ENCODE measurements around the gene EEF2. TPM values are rescaled to one million over a fixed set of nuclear protein-coding genes. Genes with fewer than 3 reads are reported as not detected.
"Not testable (repeated sequence)": the region's sequence is repeated elsewhere in the genome, so short reads cannot be mapped to it uniquely, and the experiment has no call there.

The EEF2 gene
- total RNA-seq, 1 experiment from 2014 or later = 1,742 TPM

GRCh38 chr19:4012975-4013634 is 27.8 kb upstream of the EEF2 start:
- POLR2A ChIA-PET (ENCODE audit: unreplicated experiment) = no interaction called here
- CTCF ChIA-PET = no interaction called here
- H3K79me2 ChIP-seq (ENCODE audit: low read depth) = peaks cover 19% of the 10 kb centered on the region

DNA sequence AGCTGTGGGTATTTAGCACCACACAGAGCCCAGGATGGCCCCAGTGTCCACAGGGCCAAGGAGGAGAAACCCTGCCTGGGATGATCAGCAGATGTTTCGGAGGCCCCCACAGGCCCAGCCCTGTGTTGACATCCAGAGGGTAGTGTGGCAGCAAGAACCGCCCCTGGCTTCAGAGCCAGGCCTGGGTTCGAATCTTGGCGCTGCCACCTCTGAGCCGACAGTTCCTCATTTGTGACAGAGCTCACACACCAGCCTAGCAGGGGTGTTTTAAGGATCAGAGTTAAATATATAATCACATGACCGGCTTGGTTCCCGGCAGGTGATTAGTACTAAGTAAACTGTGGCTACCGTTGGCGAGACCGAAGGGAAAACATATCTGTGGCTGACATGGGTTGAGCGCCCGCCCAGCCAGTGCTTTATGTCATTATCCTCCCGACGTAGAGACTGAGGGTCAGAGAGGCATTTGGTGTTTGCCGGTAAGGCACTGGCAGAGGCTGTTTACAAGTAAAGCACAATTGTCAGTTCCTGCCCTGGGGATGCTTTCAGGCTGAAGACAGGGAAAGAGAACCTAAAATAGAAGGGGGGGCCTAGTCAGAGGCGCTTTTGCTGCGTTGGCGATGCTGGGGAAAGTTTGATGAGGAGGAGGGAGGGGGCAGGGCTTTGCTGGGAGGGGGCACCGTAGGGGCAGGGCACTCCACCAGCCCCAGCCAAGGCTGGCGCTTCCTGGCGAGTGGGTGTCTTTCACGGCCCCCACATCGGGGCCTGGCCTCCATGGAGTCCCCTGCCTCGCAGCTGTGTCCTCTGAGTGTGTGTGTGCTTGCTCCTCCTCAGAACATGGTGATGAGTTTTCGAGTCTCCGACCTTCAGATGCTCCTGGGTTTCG is 27.1 kb upstream of the EEF2 start:
- H3K4me2 ChIP-seq = no peak overlapping the region
- peaks cover 21% of the 10 kb centered on the region for H3K79me2 ChIP-seq (ENCODE audit: low read depth)
- intact Hi-C loops (cut with micrococcal nuclease; ENCODE audit: unreplicated experiment) = no loop called here
- DNase-seq = no peak
- no peak overlapping the region for H2AFZ ChIP-seq
- no peaks in the 10 kb centered on the region for H3K4me1 ChIP-seq (replicated peaks; ENCODE audit: insufficient read depth)
- CTCF ChIA-PET = no interaction called here
- H3K4me3 ChIP-seq = no peak overlapping the region
- no peaks in the 10 kb centered on the region for H3K9me2 ChIP-seq (ENCODE audit: insufficient read depth)
- no peaks in the 10 kb centered on the region for H3F3A ChIP-seq (ENCODE audit: insufficient read depth, low read depth)
- TF ChIP-seq, protein P1, sequence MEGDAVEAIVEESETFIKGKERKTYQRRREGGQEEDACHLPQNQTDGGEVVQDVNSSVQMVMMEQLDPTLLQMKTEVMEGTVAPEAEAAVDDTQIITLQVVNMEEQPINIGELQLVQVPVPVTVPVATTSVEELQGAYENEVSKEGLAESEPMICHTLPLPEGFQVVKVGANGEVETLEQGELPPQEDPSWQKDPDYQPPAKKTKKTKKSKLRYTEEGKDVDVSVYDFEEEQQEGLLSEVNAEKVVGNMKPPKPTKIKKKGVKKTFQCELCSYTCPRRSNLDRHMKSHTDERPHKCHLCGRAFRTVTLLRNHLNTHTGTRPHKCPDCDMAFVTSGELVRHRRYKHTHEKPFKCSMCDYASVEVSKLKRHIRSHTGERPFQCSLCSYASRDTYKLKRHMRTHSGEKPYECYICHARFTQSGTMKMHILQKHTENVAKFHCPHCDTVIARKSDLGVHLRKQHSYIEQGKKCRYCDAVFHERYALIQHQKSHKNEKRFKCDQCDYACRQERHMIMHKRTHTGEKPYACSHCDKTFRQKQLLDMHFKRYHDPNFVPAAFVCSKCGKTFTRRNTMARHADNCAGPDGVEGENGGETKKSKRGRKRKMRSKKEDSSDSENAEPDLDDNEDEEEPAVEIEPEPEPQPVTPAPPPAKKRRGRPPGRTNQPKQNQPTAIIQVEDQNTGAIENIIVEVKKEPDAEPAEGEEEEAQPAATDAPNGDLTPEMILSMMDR (conservative IDR thresholded peaks at IDR 0.05) = no peak
- no peak for TF ChIP-seq EZH2 (IDR thresholded peaks at IDR 0.05; ENCODE audit: low read depth)
- BruUV-seq (replicated peaks) = no TSS peak
- POLR2A ChIA-PET (ENCODE audit: unreplicated experiment) = no interaction called here
- H3K27me3 ChIP-seq (ENCODE audit: insufficient read depth, low read depth) = no peaks in the 10 kb centered on the region
- H3K9me3 ChIP-seq (ENCODE audit: insufficient read depth, low read depth) = no peaks in the 10 kb centered on the region
- H3K27ac ChIP-seq = no peak overlapping the region
- H4K20me1 ChIP-seq (ENCODE audit: insufficient read depth) = peaks cover 15% of the 10 kb centered on the region
- H3K36me3 ChIP-seq (ENCODE audit: low read depth) = no peaks in the 10 kb centered on the region

More at GRCh38 chr19:4012975-4013634, 27.8 kb upstream of the EEF2 start:
- Histone ChIP-seq H3K27ac (no peak overlapping the region), H3K4me1 (replicated peaks; ENCODE audit: insufficient read depth) (no peaks in the 10 kb centered on the region), H4K20me1 (ENCODE audit: insufficient read depth) (peaks cover 15% of the 10 kb centered on the region), H3K36me3 (ENCODE audit: low read depth) (no peaks in the 10 kb centered on the region), H3K4me3 (no peak overlapping the region), H3K27me3 (ENCODE audit: insufficient read depth, low read depth) (no peaks in the 10 kb centered on the region), H3K9me3 (ENCODE audit: insufficient read depth, low read depth) (no peaks in the 10 kb centered on the region), H3K9me2 (ENCODE audit: insufficient read depth) (no peaks in the 10 kb centered on the region), H3F3A (ENCODE audit: insufficient read depth, low read depth) (no peaks in the 10 kb centered on the region), H2AFZ (no peak overlapping the region), H3K4me2 (no peak overlapping the region)
- intact Hi-C loops (cut with micrococcal nuclease; ENCODE audit: unreplicated experiment) = no loop called here
- BruUV-seq (replicated peaks) = no TSS peak
- TF ChIP-seq, protein P1 (conservative IDR thresholded peaks at IDR 0.05) = no peak
- no peak for TF ChIP-seq EZH2 (IDR thresholded peaks at IDR 0.05; ENCODE audit: low read depth)
- DNase-seq = no peak

- DNase-seq; H3K4me3 ChIP-seq; H3F3A ChIP-seq (ENCODE audit: insufficient read depth, low read depth); H3K4me2 ChIP-seq; BruUV-seq (replicated peaks); H3K27ac ChIP-seq; H3K4me1 ChIP-seq (replicated peaks; ENCODE audit: insufficient read depth); CTCF ChIA-PET; intact Hi-C loops (cut with micrococcal nuclease; ENCODE audit: unreplicated experiment); POLR2A ChIA-PET (ENCODE audit: unreplicated experiment); H3K9me2 ChIP-seq (ENCODE audit: insufficient read depth); H3K9me3 ChIP-seq (ENCODE audit: insufficient read depth, low read depth); H2AFZ ChIP-seq; H3K36me3 ChIP-seq (ENCODE audit: low read depth); H3K27me3 ChIP-seq (ENCODE audit: insufficient read depth, low read depth): not testable (repeated sequence)
- peaks cover 21% of the 10 kb centered on the region for H3K79me2 ChIP-seq (ENCODE audit: low read depth)
- peaks cover 15% of the 10 kb centered on the region for H4K20me1 ChIP-seq (ENCODE audit: insufficient read depth)
These were observed 26.2 kb upstream of the EEF2 start for GRCh38 chr19:4011430-4011829.

Measured in PC-9 (cell line).